Fibroblast of pulmonary artery (primary cell): ENCODE results near the gene CCL4.
"Not testable (repeated sequence)": the region's sequence is repeated elsewhere in the genome, so short reads cannot be mapped to it uniquely, and the experiment has no call there.

Experiments
- DNase-seq: peaks from one replicate; pipeline ENCODE4 v3.0.0-alpha.2; 2010; ENCODE audit warnings: low read depth
- H3K4me3 ChIP-seq: replicated peaks from 2 replicates; pipeline ENCODE4 v1.5.1; 2011; ENCODE audit warnings: low read depth, mild to moderate bottlenecking, control low read depth, low read length, moderate library complexity
- CTCF ChIP-seq: IDR thresholded peaks from 2 replicates; pipeline ENCODE4 v1.5.1; 2011; ENCODE audit warnings: mild to moderate bottlenecking, control low read depth, low read length, inconsistent platforms; ENCODE audit errors: missing control alignments

CCL4 gene

GRCh38 chr17:36083691-36084090 is 19.9 kb upstream of the CCL4 start:
- DNase-seq, H3K4me3 ChIP-seq: not testable (repeated sequence)

GRCh38 chr17:36085765-36086164 is 17.9 kb upstream of the CCL4 start:
- peak; percentile 53 for DNase-seq
- no peak for TF ChIP-seq CTCF
- H3K4me3 ChIP-seq, result no peak overlapping the region

GRCh38 chr17:36086791-36087190 is 16.8 kb upstream of the CCL4 start:
- TF ChIP-seq CTCF, result no peak
- H3K4me3 ChIP-seq, result no peak overlapping the region
- no peak for DNase-seq

GRCh38 chr17:36087471-36087870 is 16.2 kb upstream of the CCL4 start:
- not testable (repeated sequence) for H3K4me3 ChIP-seq, DNase-seq

- not testable (repeated sequence) for DNase-seq, H3K4me3 ChIP-seq
These were observed 15.6 kb upstream of the CCL4 start for GRCh38 chr17:36087897-36088572.

GRCh38 chr17:36088670-36089338 is 14.8 kb upstream of the CCL4 start:
- no peak for TF ChIP-seq CTCF
- H3K4me3 ChIP-seq, result no peak overlapping the region
- no peak for DNase-seq

- no peak for DNase-seq
- H3K4me3 ChIP-seq, result no peak overlapping the region
- TF ChIP-seq CTCF, result no peak
These were observed 14.2 kb upstream of the CCL4 start for GRCh38 chr17:36089339-36089865.

- no peak for DNase-seq
- TF ChIP-seq CTCF, result no peak
- no peak within 1 kb of the TSS for H3K4me3 ChIP-seq
These were observed 13.5 kb upstream of the CCL4 start, which contains the start of gene CCL3 for GRCh38 chr17:36089888-36090836. CCL3 (minus strand) TSS chr17:36090143; CDS start chr17:36090058, 85 bp downstream.
